Measurements from ENCODE around the gene CACNA2D3.
"Not testable (repeated sequence)": the region's sequence is repeated elsewhere in the genome, so short reads cannot be mapped to it uniquely, and the experiment has no call there.

CACNA2D3 gene

DNA sequence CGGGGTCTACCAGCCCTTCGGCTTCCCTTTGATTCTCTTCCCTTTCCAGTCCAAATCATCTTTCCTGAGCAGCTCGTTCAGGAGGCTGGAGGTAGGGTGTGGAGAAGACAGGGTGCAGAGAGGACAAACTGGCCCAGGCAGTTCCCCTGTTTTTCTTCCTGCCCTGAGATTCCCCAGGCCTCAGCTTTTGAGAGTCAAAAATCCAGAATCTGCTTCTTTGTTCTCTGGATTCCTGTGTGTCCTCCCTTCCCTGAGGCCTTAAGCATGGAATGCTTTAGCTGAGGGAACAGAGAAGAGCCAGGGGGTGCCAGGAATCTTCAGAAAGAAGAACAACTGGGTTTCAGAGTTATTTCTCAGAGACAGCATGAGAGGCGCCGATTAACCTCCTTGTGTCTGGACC is 832.2 kb downstream of the CACNA2D3 start:
- no peak for DNase-seq

DNA sequence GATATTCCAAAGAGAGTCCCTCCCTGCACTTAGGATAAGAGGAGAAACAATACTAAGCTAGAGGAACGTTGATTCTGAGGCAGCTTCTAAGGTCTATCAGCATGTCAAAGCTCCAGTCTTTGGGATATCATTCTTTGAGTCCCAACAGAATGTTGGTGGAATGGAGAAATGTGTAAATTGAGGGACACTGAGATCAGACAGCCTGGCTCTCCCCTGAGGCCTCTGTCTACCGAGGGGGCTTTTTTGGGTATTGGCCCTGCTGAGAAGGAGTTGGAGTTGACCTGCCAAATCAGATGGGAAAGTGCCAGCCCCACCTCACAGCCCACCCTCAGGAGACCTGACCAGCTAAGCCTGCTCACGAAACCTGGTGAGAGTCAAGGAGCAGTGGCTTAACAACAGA is 833.1 kb downstream of the CACNA2D3 start:
- DNase-seq, result no peak

- DNase-seq, result no peak
These were observed 833.6 kb downstream of the CACNA2D3 start for GRCh38 chr3:54955941-54956340.

- no peak for DNase-seq
These were observed 835.4 kb downstream of the CACNA2D3 start for GRCh38 chr3:54957711-54958110.

GRCh38 chr3:54960082-54960481 is 837.7 kb downstream of the CACNA2D3 start:
- no peak for DNase-seq

DNA sequence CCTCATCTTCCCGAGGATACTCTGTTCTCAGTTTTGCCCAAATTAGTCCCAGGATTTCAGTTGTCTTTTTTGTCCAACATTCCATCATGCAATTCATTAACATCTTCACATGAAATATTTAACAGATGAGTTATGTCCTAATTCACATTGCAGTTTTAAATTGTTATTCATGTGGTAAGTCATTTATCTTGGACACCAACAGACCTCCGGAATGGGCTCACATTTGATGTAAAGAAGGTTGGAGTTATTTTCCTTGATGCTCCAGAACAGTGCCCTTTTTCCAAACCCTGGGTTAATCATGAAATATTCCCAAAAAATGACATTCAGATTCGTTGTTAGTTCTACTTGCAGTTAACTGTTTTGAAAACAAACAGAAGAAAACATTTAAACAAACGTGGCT is 838.3 kb downstream of the CACNA2D3 start:
- DNase-seq, result no peak

GRCh38 chr3:54962200-54962599 is 839.8 kb downstream of the CACNA2D3 start:
- DNase-seq, result no peak

DNA sequence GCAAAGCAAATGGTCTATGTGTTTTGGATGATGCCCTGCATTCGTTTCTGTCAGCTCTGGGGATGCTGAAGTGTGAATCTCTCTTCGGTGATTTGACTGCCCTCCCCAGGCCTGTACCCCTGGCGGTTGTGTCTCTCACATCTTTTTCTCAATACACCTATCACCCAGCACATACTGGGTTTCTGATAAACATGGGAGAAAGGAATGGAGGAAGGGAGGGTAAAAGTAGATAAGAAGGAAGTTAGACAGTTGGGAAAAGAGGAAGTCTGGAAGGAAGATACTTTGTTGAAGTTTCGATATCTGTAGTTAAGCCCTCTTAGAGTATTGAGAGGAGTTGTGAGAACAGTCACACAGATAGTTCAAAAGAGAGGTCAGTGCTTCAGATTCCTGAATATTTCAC is 841.3 kb downstream of the CACNA2D3 start:
- DNase-seq, result no peak

- DNase-seq, result no peak
These were observed 841.7 kb downstream of the CACNA2D3 start for GRCh38 chr3:54964081-54964480.

- DNase-seq, result no peak
These were observed 843.4 kb downstream of the CACNA2D3 start for GRCh38 chr3:54965746-54966145.

GRCh38 chr3:54966979-54967378 is 844.6 kb downstream of the CACNA2D3 start:
- DNase-seq, result no peak

GRCh38 chr3:54967731-54968161 is 845.4 kb downstream of the CACNA2D3 start:
- DNase-seq, result no peak

- no peak for DNase-seq
These were observed 846.3 kb downstream of the CACNA2D3 start for GRCh38 chr3:54968546-54969172.

GRCh38 chr3:54969652-54970051 is 847.3 kb downstream of the CACNA2D3 start:
- DNase-seq, result no peak

- no peak for DNase-seq
These were observed 848.5 kb downstream of the CACNA2D3 start for GRCh38 chr3:54970895-54971294.

DNA sequence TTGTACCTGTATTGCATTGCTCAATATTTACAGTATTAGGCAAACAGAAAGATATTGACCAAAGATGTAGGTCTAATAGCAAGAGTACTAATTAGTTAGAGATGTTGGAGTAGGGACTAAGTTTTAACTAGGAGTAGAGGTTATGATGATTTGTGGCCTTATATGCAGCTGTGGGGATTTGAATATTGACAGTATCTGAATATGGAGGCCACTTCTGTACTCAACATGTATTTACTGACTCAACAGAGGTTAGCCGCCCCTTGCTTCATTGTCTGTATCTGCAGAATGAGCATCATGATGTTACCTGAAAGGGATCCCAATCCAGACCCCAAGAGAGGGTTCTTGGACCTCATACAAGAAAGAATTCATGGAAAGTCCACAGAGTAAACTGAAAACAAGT is 855.1 kb downstream of the CACNA2D3 start:
- DNase-seq, result no peak

DNA sequence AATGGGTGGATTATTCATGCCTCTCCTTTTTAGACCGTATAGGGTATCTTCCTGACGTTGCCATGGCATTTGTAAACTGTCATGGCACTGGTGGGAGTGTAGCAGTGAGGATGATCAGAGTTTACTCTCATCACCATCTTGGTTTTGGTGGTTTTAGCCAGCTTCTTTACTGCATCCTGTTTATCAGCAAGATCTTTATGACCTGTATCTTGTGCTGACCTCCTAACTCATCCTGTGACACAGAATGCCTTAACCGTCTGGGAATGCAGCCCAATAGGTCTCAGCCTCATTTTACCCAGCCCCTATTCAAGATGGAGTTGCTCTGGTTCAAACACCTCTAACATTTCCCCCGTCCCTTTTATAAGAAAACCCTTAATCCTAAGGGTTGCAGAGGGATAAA is 855.6 kb downstream of the CACNA2D3 start:
- DNase-seq, result not testable (repeated sequence)

- DNase-seq, result no peak
These were observed 860.5 kb downstream of the CACNA2D3 start for GRCh38 chr3:54982807-54983206.

- no peak for DNase-seq
These were observed 861.1 kb downstream of the CACNA2D3 start for GRCh38 chr3:54983266-54984099.

DNA sequence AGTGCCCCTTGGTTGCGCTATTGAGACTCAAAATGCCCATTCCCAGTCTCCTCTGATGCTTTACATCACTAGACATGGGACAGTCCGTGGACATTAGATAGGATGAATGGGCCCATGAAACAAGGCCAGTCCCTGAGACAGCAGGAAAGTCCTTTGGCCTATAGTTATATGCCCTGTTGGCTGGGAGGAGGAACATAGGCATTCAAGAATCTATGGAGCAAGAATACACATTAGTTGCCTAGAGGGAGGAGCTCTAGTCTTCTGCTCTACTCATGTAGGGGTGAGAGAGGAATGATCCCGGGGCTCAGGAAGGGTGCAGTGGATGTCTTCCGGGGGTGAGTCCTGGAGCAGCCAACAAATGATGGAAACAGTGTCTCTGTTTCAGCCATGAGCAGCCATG is 863.5 kb downstream of the CACNA2D3 start:
- DNase-seq, result no peak

- DNase-seq, result no peak
These were observed 863.9 kb downstream of the CACNA2D3 start for GRCh38 chr3:54986294-54986693.

DNA sequence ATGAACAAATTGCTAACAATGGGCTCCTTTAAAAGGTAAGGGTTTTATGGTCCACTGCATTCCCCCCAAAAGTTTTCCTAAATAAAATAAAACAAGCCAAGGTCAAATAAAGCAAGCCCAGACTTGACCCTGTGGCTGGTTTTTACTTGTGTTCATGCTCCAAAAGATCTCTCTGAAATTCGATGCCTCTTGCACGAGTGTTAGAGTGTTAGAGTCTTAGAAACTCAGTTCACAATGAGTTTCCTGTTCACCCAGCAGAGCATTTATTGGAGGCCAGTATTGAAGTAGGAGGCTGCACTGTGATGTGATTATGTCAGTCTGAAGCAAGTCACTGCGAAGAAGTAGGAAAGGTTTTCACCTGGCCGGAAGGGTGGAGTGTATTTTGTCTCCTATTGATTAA is 865.4 kb downstream of the CACNA2D3 start:
- no peak for DNase-seq

DNA sequence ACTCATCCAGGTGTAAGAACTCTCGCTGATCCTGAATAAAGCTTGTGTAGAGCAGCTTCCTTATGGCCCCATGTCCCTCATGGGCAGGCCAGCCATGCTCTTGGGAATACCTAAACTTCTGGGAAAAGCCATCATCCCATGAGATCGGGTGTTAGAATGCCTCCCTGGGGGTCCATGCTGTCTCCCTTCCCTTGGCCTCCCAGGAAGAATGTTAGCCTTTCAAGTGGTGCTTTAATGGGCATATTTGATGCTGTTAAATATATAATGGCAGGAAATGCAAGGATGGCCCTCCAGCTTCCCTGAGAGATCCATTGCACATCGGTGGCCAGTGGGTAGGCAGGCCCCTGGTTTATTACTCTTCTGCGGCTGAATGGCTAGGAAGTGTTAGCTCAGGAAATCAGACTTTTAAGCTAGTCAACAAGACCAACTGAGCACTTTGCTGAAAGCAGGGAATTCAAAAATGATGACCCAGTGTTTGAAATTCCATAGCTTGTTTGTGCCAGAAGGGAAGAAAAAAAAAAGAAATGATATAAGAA is 866.0 kb downstream of the CACNA2D3 start:
- DNase-seq, result no peak
